ENCODE measurements around the gene TSPAN6.

- TF ChIP-seq CTCF (conservative IDR thresholded peaks at IDR 0.05; ENCODE audit: low read length) (no peak), EZH2phosphoT487 (IDR thresholded peaks at IDR 0.05; ENCODE audit: borderline replicate concordance) (no peak)
Measured at GRCh38 chrX:100680756-100681155, 44.1 kb upstream of the TSPAN6 start.
